Activated CD4-positive, CD25-positive, alpha-beta regulatory T cell (primary cell): ENCODE data around the gene GPC6.

ENCODE experiments used
- DNase-seq, 4 experiments: peaks; one replicate each; lab custom pipeline; 2025; lab: John Stamatoyannopoulos, UW

GPC6 gene

GRCh38 chr13:94413598-94413944, 1187.0 kb downstream of the GPC6 start:
- no peak for DNase-seq

- no peak for DNase-seq
Measured at GRCh38 chr13:94414141-94414540, 1187.5 kb downstream of the GPC6 start.

GRCh38 chr13:94414708-94415107, 1188.1 kb downstream of the GPC6 start:
- no peak for DNase-seq

DNA sequence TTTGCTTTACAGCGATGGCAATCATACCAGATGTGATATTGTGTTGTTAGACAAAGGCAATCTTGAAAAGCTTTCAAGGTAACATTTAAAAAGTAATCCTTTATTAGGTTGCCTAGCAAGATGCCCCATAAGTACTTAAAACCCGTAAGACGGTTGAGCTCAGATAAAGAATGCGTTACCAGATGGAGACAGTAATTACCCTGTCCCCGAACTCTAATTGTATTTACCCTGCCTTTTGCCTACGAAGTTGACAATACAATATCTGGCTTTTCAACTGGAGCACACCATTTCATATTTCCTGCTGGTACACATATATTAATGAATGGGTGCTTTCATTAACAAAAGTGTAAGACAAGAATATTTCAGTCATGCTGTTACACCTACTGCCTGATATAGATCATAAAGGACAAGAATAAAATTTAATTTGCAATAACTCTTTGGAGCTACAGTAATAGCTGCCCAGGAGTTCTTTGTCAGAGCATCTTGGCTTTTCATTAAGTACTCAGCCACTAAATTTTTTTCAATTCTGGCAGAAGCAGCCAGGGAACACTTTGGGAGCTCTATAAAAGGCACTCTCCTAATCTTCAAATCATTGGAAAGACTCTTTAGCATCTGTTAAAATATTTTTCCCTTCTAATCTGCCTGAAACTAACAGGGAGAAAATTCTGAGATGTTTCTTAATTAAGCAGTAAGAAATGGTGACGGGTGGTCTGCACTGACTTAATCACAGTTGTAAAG, 1189.1 kb downstream of the GPC6 start:
- no peak for DNase-seq

GRCh38 chr13:94416454-94417080, 1190.0 kb downstream of the GPC6 start:
- DNase-seq, result no peak

GRCh38 chr13:94417294-94417693, 1190.7 kb downstream of the GPC6 start:
- no peak for DNase-seq

GRCh38 chr13:94419304-94419924, 1192.8 kb downstream of the GPC6 start:
- DNase-seq, result no peak

- DNase-seq, result no peak
Measured at GRCh38 chr13:94419925-94420305, 1193.3 kb downstream of the GPC6 start.

GRCh38 chr13:94427313-94427953, 1200.8 kb downstream of the GPC6 start:
- no peak for DNase-seq

- DNase-seq, result no peak
Measured at GRCh38 chr13:94431574-94431973, 1205.0 kb downstream of the GPC6 start.

DNA sequence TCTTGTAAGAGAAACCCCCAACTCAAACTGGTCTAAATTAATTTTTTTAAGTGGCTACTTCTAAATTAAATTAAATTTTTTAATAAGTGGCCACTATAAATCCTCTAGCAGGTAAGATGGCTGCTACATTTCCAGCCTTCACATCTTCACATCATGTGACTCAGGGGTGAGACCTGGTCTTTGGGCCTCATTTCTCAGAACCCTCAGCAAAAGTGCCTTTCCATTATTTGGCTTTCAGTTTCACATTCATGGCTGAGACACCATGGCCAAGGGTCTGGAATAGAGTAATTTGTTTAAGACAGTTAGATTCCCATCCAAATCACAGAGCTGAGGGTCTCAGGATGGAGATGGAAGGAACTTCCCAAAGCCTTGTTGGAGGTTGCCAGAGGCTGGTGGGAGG, 1205.4 kb downstream of the GPC6 start:
- no peak for DNase-seq

DNA sequence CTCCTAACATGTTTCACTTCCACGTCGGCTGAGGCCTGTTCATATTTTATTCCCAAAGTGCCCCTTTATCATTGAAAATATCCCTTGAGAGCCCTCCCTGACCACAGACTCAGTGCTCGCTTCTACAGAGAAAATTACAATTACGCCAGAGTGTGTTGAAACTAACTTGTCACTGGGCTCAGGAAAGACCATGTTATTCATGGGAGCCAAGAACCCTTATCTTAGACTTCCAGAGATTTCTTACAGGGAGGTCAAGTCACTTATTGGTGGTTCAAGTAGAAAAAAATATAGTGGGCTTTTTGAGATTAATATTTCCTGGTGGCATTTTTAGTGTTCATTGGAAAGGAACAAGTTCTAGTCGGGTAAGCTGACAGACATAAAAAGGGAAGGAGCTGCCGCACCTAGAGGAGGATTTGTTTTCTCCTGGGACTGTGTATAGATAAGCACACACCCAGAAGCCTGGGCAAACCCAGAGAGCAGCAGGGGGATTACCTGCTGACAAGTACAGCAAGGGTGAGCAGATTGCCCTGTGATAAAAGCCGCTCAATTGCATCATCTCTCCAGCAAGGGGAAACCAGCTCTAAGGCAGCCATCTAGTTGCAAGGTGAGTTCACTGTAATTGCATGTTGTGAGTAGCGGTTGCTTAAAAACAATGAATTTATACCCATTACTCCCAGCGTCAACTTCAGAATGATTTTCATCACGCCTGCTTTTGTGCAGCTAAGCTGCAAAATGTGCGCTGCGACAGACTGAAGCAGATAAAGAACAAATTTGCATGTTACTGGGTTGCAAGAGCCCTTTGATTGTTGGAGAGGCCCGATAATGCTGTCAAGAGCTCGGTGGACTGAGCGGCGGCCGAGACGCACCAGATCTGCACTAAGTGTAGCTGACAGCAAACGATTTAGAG, 1206.7 kb downstream of the GPC6 start:
- DNase-seq, result no peak

DNA sequence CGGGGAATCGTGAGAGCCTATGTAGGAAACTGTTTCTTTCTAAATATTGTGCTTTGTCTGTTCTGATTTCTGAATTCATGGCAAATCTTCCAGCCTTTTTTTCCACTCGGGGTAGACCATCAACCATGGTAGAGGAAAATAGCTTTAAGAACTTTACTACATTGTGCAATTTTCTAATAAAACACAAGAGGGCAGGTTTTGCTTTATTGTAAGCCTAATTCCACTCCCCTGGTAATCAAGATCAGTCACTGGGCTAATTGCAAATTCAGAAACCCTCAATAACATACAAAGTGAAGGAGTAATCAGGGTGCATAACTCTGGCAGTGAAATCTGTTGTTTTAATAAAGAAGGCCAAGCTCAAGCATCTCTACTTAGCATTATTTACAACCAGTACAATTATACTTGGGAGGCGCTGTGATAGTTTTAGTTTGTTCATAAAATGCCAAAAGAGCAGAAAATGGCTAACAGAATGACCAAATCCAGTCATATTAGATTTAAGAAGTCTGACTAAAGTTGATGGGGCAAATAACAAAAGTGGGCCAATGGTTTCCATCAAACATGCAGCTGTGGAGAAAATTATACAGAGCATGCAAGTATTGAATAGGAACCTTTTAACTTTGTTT, 1209.1 kb downstream of the GPC6 start:
- no peak for DNase-seq

DNA sequence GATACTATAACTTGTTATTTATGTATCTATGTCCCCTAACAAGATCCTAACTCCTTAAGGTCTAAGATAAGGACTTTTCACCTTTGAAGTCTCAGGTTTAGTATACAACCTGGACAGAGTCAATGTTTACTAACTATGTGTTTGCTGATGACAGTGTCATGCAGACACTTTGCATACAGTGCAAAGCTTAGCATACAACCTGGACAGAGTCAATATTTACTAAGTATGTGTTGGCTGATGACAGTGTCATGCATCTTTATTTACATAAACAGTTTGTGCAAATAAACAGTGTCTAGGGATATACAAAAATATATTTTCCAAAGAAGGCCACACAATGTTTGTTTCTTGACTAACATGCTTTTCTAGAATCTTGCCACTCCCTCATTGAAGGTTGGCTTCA, 1218.2 kb downstream of the GPC6 start:
- no peak for DNase-seq

DNA sequence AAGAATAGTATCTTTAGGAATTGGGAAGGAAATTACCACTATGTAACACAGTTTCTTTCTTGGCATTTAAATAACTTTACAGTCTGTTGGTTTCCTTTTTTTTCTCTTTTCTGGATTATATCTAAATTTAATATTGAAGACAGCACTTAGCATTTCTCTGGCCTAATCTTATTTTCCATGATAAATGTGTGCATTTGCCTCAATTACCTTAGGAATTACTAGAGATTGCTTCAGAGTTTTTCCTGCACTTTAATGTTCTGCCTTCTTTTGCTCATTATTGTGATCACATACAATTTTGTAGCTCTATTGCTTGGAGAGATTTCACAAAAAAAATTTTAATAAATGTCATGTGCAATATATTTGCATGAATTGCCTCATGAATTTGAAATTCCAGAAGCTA, 1227.7 kb downstream of the GPC6 start:
- no peak for DNase-seq

GRCh38 chr13:94454906-94455305, 1228.3 kb downstream of the GPC6 start:
- no peak for DNase-seq

DNA sequence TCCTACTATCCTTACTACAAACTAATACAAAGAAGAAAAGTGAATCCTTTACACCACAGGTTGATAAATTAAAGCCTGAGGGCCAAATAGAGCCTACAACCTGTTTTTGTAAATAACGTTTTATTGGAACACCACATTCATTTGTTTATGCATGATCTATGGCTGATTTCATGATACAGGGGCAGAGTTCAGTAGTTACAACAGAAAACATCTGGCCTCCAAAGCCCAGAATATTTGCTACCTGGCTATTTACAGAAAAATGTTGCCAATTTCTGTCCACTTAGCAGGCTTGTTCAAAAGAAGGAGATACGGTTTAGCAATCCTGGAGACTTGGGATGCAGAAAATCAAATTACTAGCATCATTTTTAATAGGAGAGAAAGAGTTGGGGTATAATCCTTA, 1228.8 kb downstream of the GPC6 start:
- no peak for DNase-seq
